Fibroblast of lung (primary cell): ENCODE measurements around the gene WNT9A.

Source experiments
- EZH2 ChIP-seq: IDR thresholded peaks from 2 replicates; pipeline ENCODE4 v1.5.1; 2012; ENCODE audit warnings: low read length, control low read depth, mild to moderate bottlenecking; ENCODE audit errors: missing control alignments
- TF ChIP-seq, protein P1 (sequence below), 2 donors: IDR thresholded peaks in 1 of 2; conservative IDR thresholded peaks in 1 of 2; 1 replicate in 1 of 2; 2 replicates in 1 of 2; pipeline ENCODE4 v1.5.1; 2011 to 2012; ENCODE audit warnings: low read length in 2 of 2, control low read depth in 1 of 2, inconsistent platforms in 1 of 2, low read depth in 1 of 2, mild to moderate bottlenecking in 1 of 2

DNA sequence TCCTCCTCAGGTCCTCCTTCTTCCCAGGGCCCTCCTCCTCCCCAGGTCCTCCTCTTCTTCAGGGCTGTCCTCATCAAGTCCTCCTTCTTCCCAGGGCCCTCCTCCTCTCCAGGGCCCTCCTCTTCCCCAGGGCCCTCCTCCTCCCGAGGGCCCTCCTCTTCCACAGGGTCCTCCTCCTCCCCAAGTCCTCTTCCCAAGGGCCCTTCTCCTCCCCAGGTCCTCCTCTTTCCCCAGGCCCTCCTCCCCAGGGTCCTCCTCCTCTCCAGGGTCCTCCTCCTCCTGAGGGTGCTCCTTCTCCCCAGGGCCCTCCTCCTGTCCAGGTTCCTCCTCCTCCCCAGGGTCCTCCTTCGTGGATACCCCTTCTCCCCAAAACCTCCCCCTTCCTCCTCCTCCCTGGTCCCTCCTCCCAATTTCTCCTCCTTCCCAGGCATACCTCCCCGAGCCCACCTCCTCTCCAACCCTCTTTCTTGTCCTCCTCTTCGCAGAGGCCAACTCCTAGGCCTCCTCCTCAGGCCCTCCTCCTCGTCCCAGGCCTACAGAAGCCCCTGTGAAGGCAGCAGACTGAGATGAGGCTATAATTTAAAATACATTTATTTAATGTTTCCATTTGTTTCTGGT lies 29.5 kb downstream of the WNT9A start:
- TF ChIP-seq, protein P1, sequence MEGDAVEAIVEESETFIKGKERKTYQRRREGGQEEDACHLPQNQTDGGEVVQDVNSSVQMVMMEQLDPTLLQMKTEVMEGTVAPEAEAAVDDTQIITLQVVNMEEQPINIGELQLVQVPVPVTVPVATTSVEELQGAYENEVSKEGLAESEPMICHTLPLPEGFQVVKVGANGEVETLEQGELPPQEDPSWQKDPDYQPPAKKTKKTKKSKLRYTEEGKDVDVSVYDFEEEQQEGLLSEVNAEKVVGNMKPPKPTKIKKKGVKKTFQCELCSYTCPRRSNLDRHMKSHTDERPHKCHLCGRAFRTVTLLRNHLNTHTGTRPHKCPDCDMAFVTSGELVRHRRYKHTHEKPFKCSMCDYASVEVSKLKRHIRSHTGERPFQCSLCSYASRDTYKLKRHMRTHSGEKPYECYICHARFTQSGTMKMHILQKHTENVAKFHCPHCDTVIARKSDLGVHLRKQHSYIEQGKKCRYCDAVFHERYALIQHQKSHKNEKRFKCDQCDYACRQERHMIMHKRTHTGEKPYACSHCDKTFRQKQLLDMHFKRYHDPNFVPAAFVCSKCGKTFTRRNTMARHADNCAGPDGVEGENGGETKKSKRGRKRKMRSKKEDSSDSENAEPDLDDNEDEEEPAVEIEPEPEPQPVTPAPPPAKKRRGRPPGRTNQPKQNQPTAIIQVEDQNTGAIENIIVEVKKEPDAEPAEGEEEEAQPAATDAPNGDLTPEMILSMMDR (conservative IDR thresholded peaks at IDR 0.05 in 1 of 2, IDR thresholded peaks at IDR 0.05 in 1 of 2; ENCODE audit: low read depth in 1 of 2, low read length in 2 of 2): no peak
- TF ChIP-seq EZH2: no peak
